Inflammatory macrophage (primary cell): ENCODE data around the gene FOXE1.
A peak's percentile ranks its signal among the peaks of the same experiment; 100 is the strongest.

Experiments
- DNase-seq, 2 donors: peaks; one replicate each; pipeline ENCODE4 v3.0.0-alpha.2; 2020 to 2022

Gene FOXE1

GRCh38 chr9:97866848-97867247 is 13.8 kb downstream of the FOXE1 start:
- peak in 1 of 2 donors; percentile 7 for DNase-seq

GRCh38 chr9:97868859-97869258 is 15.8 kb downstream of the FOXE1 start:
- DNase-seq: no peak

- no peak for DNase-seq
Measured at GRCh38 chr9:97873425-97873824, 20.4 kb downstream of the FOXE1 start.

- no peak for DNase-seq
Measured at GRCh38 chr9:97873882-97874281, 20.9 kb downstream of the FOXE1 start.

GRCh38 chr9:97874624-97875023 is 21.6 kb downstream of the FOXE1 start:
- DNase-seq: no peak

GRCh38 chr9:97875111-97875510 is 22.1 kb downstream of the FOXE1 start:
- DNase-seq: no peak

GRCh38 chr9:97876061-97876460 is 23.0 kb downstream of the FOXE1 start:
- DNase-seq: no peak

GRCh38 chr9:97880336-97880735 is 27.3 kb downstream of the FOXE1 start:
- no peak for DNase-seq

- DNase-seq: peak; percentile 42 to 51
Measured at GRCh38 chr9:97889941-97890887, 37.2 kb downstream of the FOXE1 start.

- no peak for DNase-seq
Measured at GRCh38 chr9:97891736-97892135, 38.7 kb downstream of the FOXE1 start.

GRCh38 chr9:97892421-97892820 is 39.4 kb downstream of the FOXE1 start:
- no peak for DNase-seq

GRCh38 chr9:97895211-97895610 is 42.2 kb downstream of the FOXE1 start:
- DNase-seq: no peak

GRCh38 chr9:97895695-97896332 is 42.8 kb downstream of the FOXE1 start:
- DNase-seq: peak; percentile 75 to 81

GRCh38 chr9:97900103-97900737 is 47.2 kb downstream of the FOXE1 start:
- DNase-seq: no peak

- peak; percentile 40 to 48 for DNase-seq
Measured at GRCh38 chr9:97900738-97901565, 47.9 kb downstream of the FOXE1 start.

- DNase-seq: no peak
Measured at GRCh38 chr9:97903177-97903576, 50.2 kb downstream of the FOXE1 start.

- no peak for DNase-seq
Measured at GRCh38 chr9:97904725-97905124, 51.7 kb downstream of the FOXE1 start.

- DNase-seq: peak; percentile 63 to 78
Measured at GRCh38 chr9:97905228-97905627, 52.2 kb downstream of the FOXE1 start.
